Retinal pigment epithelial cell (primary cell): ENCODE data around the gene TADA2B.
"Not testable (repeated sequence)": the region's sequence is repeated elsewhere in the genome, so short reads cannot be mapped to it uniquely, and the experiment has no call there.

Experiments used
- DNase-seq: peaks from one replicate; pipeline ENCODE4 v3.0.0-alpha.2; 2010; ENCODE audit warnings: low read depth
- H3K4me3 ChIP-seq: 2 replicates; pipeline ENCODE4 v1.5.1; 2011; ENCODE audit warnings: mild to moderate bottlenecking, low read length, control low read depth, moderate library complexity
- CTCF ChIP-seq: conservative IDR thresholded peaks from 2 replicates; pipeline ENCODE4 v1.5.1; 2011; ENCODE audit warnings: low read depth, low read length, control low read depth, inconsistent platforms

Gene TADA2B

GRCh38 chr4:7078025-7078424 is 34.9 kb downstream of the TADA2B start:
- no peak for TF ChIP-seq CTCF
- no peak overlapping the region for H3K4me3 ChIP-seq
- DNase-seq, result no peak

DNA sequence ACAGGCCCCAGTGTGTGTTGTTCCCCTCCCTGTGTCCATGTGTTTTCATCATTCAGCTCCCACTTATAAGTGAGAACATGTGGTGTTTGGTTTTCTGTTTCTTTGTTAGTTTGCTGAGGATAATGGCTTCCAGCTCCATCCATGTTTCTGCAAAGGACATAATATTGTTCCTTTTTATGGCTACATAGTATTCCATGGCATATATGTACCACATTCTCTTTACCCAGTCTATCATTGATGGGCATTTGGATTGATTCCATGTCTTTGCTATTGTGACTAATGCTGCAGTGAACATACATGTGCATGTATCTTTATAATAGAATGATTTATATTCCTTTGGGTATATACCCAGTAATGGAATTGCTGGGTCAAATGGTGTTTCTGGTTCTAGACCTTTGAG is 36.3 kb downstream of the TADA2B start:
- H3K4me3 ChIP-seq, DNase-seq: not testable (repeated sequence)

GRCh38 chr4:7079909-7080308 is 36.7 kb downstream of the TADA2B start:
- H3K4me3 ChIP-seq, DNase-seq: not testable (repeated sequence)

- TF ChIP-seq CTCF, result no peak
- no peak overlapping the region for H3K4me3 ChIP-seq
- DNase-seq, result no peak
These were observed 40.7 kb downstream of the TADA2B start for GRCh38 chr4:7083597-7084563.

DNA sequence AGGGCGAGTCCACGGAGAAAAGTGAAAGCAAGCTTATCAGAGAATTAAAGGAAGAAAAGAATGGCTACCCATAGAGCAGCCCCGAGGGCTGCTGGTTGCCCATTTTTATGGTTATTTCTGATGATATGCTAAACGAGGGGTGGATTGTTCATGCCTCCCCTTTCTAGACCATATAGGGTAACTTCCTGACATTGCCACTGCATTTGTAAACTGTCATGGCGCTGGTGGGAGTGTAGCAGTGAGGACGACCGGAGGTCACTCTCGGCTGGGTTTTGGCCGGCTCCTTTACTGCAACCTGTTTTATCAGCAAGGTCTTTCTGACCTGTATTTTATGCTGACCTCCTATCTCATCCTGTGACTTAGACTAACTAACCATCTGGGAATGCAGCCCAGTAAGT is 41.4 kb downstream of the TADA2B start:
- not testable (repeated sequence) for H3K4me3 ChIP-seq

GRCh38 chr4:7086384-7086783 is 43.2 kb downstream of the TADA2B start:
- no peak for TF ChIP-seq CTCF
- DNase-seq, result no peak
- H3K4me3 ChIP-seq, result no peak overlapping the region

More for the DNA sequence above, 41.4 kb downstream of the TADA2B start:
- DNase-seq, result not testable (repeated sequence)

- H3K4me3 ChIP-seq, result no peak overlapping the region
- TF ChIP-seq CTCF, result no peak
- DNase-seq, result no peak
These were observed 43.9 kb downstream of the TADA2B start for GRCh38 chr4:7087036-7087435.

- DNase-seq, result no peak
- no peak for TF ChIP-seq CTCF
- no peak overlapping the region for H3K4me3 ChIP-seq
These were observed 46.2 kb downstream of the TADA2B start for GRCh38 chr4:7089213-7089986.
